Right lobe of liver (tissue), 6 donors: ENCODE data around the gene PPARG. TPM values are rescaled to one million over a fixed set of nuclear protein-coding genes. Genes with fewer than 3 reads are reported as not detected.
"Not testable (repeated sequence)": the region's sequence is repeated elsewhere in the genome, so short reads cannot be mapped to it uniquely, and the experiment has no call there.

Experiments
- ATAC-seq, 4 donors: fragments of 200-7000 bp; cut with Tn5 transposase; one replicate each; pipeline ENCODE4 v1.9.1; 2020; ENCODE audit warnings: mild to moderate bottlenecking in 4 of 4, moderate library complexity in 4 of 4
- DNase-seq, 3 donors: peaks; one replicate each; pipeline ENCODE4 v3.0.0-alpha.2; 2020
- H3K27ac ChIP-seq, 3 donors: fragments of 200-600 bp; one replicate each; pipeline ENCODE4 v1.8.0; 2022
- H3K27me3 ChIP-seq, 2 donors: fragments of 200-600 bp; one replicate each; pipeline ENCODE4 v1.8.0; 2022
- H3K36me3 ChIP-seq, 4 donors: fragments of 200-600 bp; sonication (generic) in 1 of 4; one replicate each; pipeline versions ENCODE4 v1.5.1 to v1.8.0; 2017 to 2022; ENCODE audit warnings: control low read depth in 1 of 4
- H3K4me1 ChIP-seq, 4 donors: fragments of 200-600 bp; sonication (generic) in 1 of 4; one replicate each; pipeline versions ENCODE4 v1.5.1 to v1.8.0; 2017 to 2022; ENCODE audit warnings: control low read depth in 1 of 4
- H3K4me3 ChIP-seq, 3 donors: fragments of 200-600 bp; one replicate each; pipeline ENCODE4 v1.8.0; 2022
- H3K9me3 ChIP-seq, 4 donors: fragments of 200-600 bp; sonication (generic) in 1 of 4; one replicate each; pipeline versions ENCODE4 v1.5.1 to v1.8.0; 2017 to 2022; ENCODE audit warnings: control low read depth in 1 of 4
- CTCF ChIP-seq, 4 donors: fragments of 200-600 bp in 3 of 4; fragments of 450-650 bp in 1 of 4; IDR thresholded peaks; one replicate each; pipeline versions ENCODE4 v1.5.1 to v1.8.0; 2016 to 2022; ENCODE audit warnings: antibody characterized with exemption in 4 of 4, mild to moderate bottlenecking in 2 of 4
- POLR2A ChIP-seq: fragments of 450-650 bp; IDR thresholded peaks from one replicate; pipeline ENCODE4 v1.6.1; 2017; ENCODE audit warnings: antibody characterized with exemption, mild to moderate bottlenecking
- WGBS: methylation state at CpG from one replicate; pipeline ENCODE4 v1.1.6; 2018; ENCODE audit warnings: low coverage, low lambda C conversion rate; ENCODE audit not compliant: insufficient coverage; ENCODE audit errors: missing lambda C conversion rate; 5-methylcytosine and 5-hydroxymethylcytosine counted together
- intact Hi-C, 2 donors: fragments of 100-400 bp; cut with DNase I; formaldehyde crosslinking; loops; one replicate each; pipeline versions ENCODE4 v1.11.2 to v1.14.1; 2022
- total RNA-seq, 6 experiments: library from RNA; depleted of rRNA in 2 of 6; stranded (reverse); fragments of >200 nt in 2 of 6; fragmentation: NEBNext Ultra II Directional in 3 of 6; extraction: Animal tissue kit (Norgen Biotek cat#: 25700) in 3 of 6; gene quantifications; one replicate each; pipeline versions ENCODE4 v1.1.0 to v1.2.4, GENCODE V29; 2016 to 2023
- donor health status: DM: no; HTN: yes; CAD: no.
- donor health status: DM: no; HTN: no; CAD: no.
- donor health status: DM: no; HTN: no; CAD: no.
- donor health status: DM: no; HTN: yes; CAD: no.
- donor health status: DM: no; HTN: yes; CAD: no.

PPARG gene
- total RNA-seq, 6 experiments from 2014 or later: 4.9 to 15.8 (median 10.8) TPM

- no peaks in the 10 kb centered on the region for H3K4me1 ChIP-seq
- no peak overlapping the region for H3K27ac ChIP-seq
- H3K9me3 ChIP-seq: no peaks in the 10 kb centered on the region
- no peaks in the 10 kb centered on the region for H3K27me3 ChIP-seq
- WGBS: 51% methylated on average over 2 of the region's 3 CpGs
- ATAC-seq (no peak), DNase-seq (no peak)
- TF ChIP-seq CTCF (IDR thresholded peaks at IDR 0.05) (no peak), POLR2A (no peak)
- intact Hi-C loops: no loop called here
- H3K36me3 ChIP-seq: no peaks in the 10 kb centered on the region
- H3K4me3 ChIP-seq: no peak overlapping the region
Observed at GRCh38 chr3:12275974-12276650, 12.8 kb upstream of the PPARG start.

GRCh38 chr3:12276827-12277226 lies 12.0 kb upstream of the PPARG start:
- H3K4me3 ChIP-seq, H3K9me3 ChIP-seq, H3K27ac ChIP-seq, intact Hi-C loops, H3K36me3 ChIP-seq, DNase-seq, H3K4me1 ChIP-seq, ATAC-seq, H3K27me3 ChIP-seq: not testable (repeated sequence)
- WGBS: 47% methylated on average over 5 of the region's 5 CpGs

GRCh38 chr3:12278566-12278965 lies 10.3 kb upstream of the PPARG start:
- Histone ChIP-seq H3K4me1 (no peaks in the 10 kb centered on the region), H3K4me3 (no peak overlapping the region), H3K36me3 (no peaks in the 10 kb centered on the region), H3K27ac (no peak overlapping the region), H3K9me3 (no peaks in the 10 kb centered on the region), H3K27me3 (no peaks in the 10 kb centered on the region)
- 85% methylated on average over 3 of the region's 3 CpGs for WGBS
- DNase-seq (no peak), ATAC-seq (no peak)
- intact Hi-C loops: no loop called here
- no peak for TF ChIP-seq POLR2A
- TF ChIP-seq CTCF (IDR thresholded peaks at IDR 0.05): no peak

GRCh38 chr3:12279591-12280326 lies 9.1 kb upstream of the PPARG start:
- Histone ChIP-seq H3K27me3 (no peaks in the 10 kb centered on the region), H3K9me3 (no peaks in the 10 kb centered on the region), H3K36me3 (no peaks in the 10 kb centered on the region), H3K27ac (no peak overlapping the region), H3K4me3 (no peak overlapping the region), H3K4me1 (no peaks in the 10 kb centered on the region)
- no peak for ATAC-seq
- TF ChIP-seq POLR2A: no peak
- no peak for TF ChIP-seq CTCF (IDR thresholded peaks at IDR 0.05)
- DNase-seq: no peak
- intact Hi-C loops: no loop called here
- WGBS: 84% methylated on average over 7 of the region's 10 CpGs

GRCh38 chr3:12280357-12280806 lies 8.5 kb upstream of the PPARG start:
- intact Hi-C loops: no loop called here
- Histone ChIP-seq H3K4me3 (no peak overlapping the region), H3K4me1 (no peaks in the 10 kb centered on the region), H3K27ac (no peak overlapping the region), H3K9me3 (no peaks in the 10 kb centered on the region), H3K27me3 (no peaks in the 10 kb centered on the region), H3K36me3 (no peaks in the 10 kb centered on the region)
- ATAC-seq: no peak
- TF ChIP-seq POLR2A: no peak
- TF ChIP-seq CTCF (IDR thresholded peaks at IDR 0.05): no peak
- DNase-seq: no peak
- WGBS: 67% methylated on average over 9 of the region's 9 CpGs
